Measurements from ENCODE around the gene MED23. TPM values are rescaled to one million over a fixed set of nuclear protein-coding genes. Genes with fewer than 3 reads are reported as not detected.

Gene MED23
- total and polyA plus RNA-seq, 11 donors = 5.7 to 15.3 (median 11.2) TPM

GRCh38 chr6:131638013-131638412 lies 10.0 kb upstream of the MED23 start:
- Histone ChIP-seq H3K27ac (no peak overlapping the region), H3K4me3 (no peak overlapping the region), H3K4me1 (no peaks in the 10 kb centered on the region), H3K36me3 (no peaks in the 10 kb centered on the region), H3K9me3 (no peaks in the 10 kb centered on the region), H3K27me3 (no peaks in the 10 kb centered on the region)
- 81 to 89% (median 89%) methylated on average over 2 of the region's 2 CpGs for WGBS, 4 donors
- no peak for TF ChIP-seq POLR2A (IDR thresholded peaks at IDR 0.05)
- TF ChIP-seq CTCF (IDR thresholded peaks at IDR 0.05) = no peak
- DNase-seq (no peak), ATAC-seq (no peak)
- intact Hi-C loops (cut with DNase I) = no loop called here

- WGBS, 4 donors = 80 to 86% (median 84%) methylated on average over 10 of the region's 10 CpGs
- Histone ChIP-seq H3K9me3 (no peaks in the 10 kb centered on the region), H3K4me1 (no peaks in the 10 kb centered on the region), H3K27me3 (no peaks in the 10 kb centered on the region), H3K36me3 (no peaks in the 10 kb centered on the region), H3K4me3 (no peak within 1 kb of the TSS), H3K27ac (no peak within 1 kb of the TSS)
- ATAC-seq (no peak), DNase-seq (no peak)
- intact Hi-C loops (cut with DNase I) = no loop called here
- TF ChIP-seq CTCF (IDR thresholded peaks at IDR 0.05) (no peak), POLR2A (IDR thresholded peaks at IDR 0.05) (no peak)
Measured at GRCh38 chr6:131636880-131637792, 9.1 kb upstream of the MED23 start, which contains the start of gene ENPP3. ENPP3 (plus strand) TSS chr6:131637302; CDS start chr6:131637385, 83 bp downstream.

- intact Hi-C loops (cut with DNase I) = no loop called here
- Histone ChIP-seq H3K4me1 (no peaks in the 10 kb centered on the region), H3K9me3 (no peaks in the 10 kb centered on the region), H3K4me3 (no peak overlapping the region), H3K36me3 (no peaks in the 10 kb centered on the region), H3K27me3 (no peaks in the 10 kb centered on the region), H3K27ac (no peak overlapping the region)
- DNase-seq (no peak), ATAC-seq (no peak)
- 73 to 77% (median 74%) methylated on average over 11 of the region's 11 CpGs for WGBS, 4 donors
- TF ChIP-seq CTCF (IDR thresholded peaks at IDR 0.05) (no peak), POLR2A (IDR thresholded peaks at IDR 0.05) (no peak)
Measured at GRCh38 chr6:131635384-131636340, 7.6 kb upstream of the MED23 start.
